Measurements from ENCODE around the gene SLC17A5. TPM values are rescaled to one million over a fixed set of nuclear protein-coding genes. Genes with fewer than 3 reads are reported as not detected.

SLC17A5 gene
- polyA plus RNA-seq, 1 experiment, result 13.2 TPM

DNA sequence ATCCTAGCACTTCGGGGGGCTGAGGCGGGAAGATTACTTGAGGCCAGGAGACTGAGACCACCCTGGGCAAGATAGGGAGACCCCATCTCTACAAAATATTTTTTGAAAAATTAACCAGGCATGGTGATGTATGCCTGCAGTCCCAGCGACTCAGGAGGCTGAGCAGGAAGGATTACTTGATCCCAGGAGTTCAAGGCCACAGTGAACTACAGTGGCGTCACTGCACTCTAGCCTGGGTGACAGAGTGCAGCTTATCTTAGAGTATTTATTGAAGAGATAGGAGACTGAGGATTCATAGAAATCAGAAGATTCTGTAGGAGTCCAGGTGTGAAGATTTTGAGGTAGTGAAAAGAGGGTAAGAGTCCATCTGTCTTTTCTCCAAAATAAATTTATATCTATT, 45.0 kb downstream of the SLC17A5 start:
- no peak overlapping the region for H3K4me3 ChIP-seq (ENCODE audit: low read depth, low read length)
- CTCF ChIA-PET, result interaction anchor here (0.5 to 6.5 kb wide), 5 partner anchors 31 to 124 kb away, joined by 3 to 56 read pairs (median 3); partner anchors contain the start of gene EEF1A1
- DNase-seq (ENCODE audit: low read depth), result no peak
- TF ChIP-seq, protein P1, sequence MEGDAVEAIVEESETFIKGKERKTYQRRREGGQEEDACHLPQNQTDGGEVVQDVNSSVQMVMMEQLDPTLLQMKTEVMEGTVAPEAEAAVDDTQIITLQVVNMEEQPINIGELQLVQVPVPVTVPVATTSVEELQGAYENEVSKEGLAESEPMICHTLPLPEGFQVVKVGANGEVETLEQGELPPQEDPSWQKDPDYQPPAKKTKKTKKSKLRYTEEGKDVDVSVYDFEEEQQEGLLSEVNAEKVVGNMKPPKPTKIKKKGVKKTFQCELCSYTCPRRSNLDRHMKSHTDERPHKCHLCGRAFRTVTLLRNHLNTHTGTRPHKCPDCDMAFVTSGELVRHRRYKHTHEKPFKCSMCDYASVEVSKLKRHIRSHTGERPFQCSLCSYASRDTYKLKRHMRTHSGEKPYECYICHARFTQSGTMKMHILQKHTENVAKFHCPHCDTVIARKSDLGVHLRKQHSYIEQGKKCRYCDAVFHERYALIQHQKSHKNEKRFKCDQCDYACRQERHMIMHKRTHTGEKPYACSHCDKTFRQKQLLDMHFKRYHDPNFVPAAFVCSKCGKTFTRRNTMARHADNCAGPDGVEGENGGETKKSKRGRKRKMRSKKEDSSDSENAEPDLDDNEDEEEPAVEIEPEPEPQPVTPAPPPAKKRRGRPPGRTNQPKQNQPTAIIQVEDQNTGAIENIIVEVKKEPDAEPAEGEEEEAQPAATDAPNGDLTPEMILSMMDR (IDR thresholded peaks at IDR 0.05; ENCODE audit: insufficient read depth, low read depth, low read length), result no peak
- POLR2A ChIA-PET, result no interaction called here
- no peaks in the 10 kb centered on the region for H3K27me3 ChIP-seq (ENCODE audit: control insufficient read depth, insufficient read depth, low read length)
- H3K36me3 ChIP-seq (ENCODE audit: control insufficient read depth, insufficient read depth, low read length), result no peaks in the 10 kb centered on the region; the same call in 1 of the 2 replicates

GRCh38 chr6:73606428-73606827, 47.4 kb downstream of the SLC17A5 start:
- Histone ChIP-seq H3K27me3 (ENCODE audit: control insufficient read depth, insufficient read depth, low read length) (no peaks in the 10 kb centered on the region), H3K4me3 (ENCODE audit: low read depth, low read length) (no peak overlapping the region), H3K36me3 (ENCODE audit: control insufficient read depth, insufficient read depth, low read length) (no peaks in the 10 kb centered on the region)
- TF ChIP-seq, protein P1 (IDR thresholded peaks at IDR 0.05; ENCODE audit: insufficient read depth, low read depth, low read length), result no peak
- DNase-seq (ENCODE audit: low read depth), result no peak
- POLR2A ChIA-PET, result interaction anchor here (1.7 kb wide), 1 partner anchor 93 kb away, joined by 6 read pairs; no protein-coding TSS in a partner anchor
- CTCF ChIA-PET, result no interaction called here

GRCh38 chr6:73604461-73604860, 49.3 kb downstream of the SLC17A5 start:
- POLR2A ChIA-PET, result interaction anchor here (0.9 kb wide), 1 partner anchor 85 kb away, joined by 3 read pairs; no protein-coding TSS in a partner anchor
- no peaks in the 10 kb centered on the region for H3K36me3 ChIP-seq (ENCODE audit: control insufficient read depth, insufficient read depth, low read length)
- H3K4me3 ChIP-seq (ENCODE audit: low read depth, low read length), result no peak overlapping the region
- TF ChIP-seq, protein P1 (IDR thresholded peaks at IDR 0.05; ENCODE audit: insufficient read depth, low read depth, low read length), result no peak
- H3K27me3 ChIP-seq (ENCODE audit: control insufficient read depth, insufficient read depth, low read length), result no peaks in the 10 kb centered on the region
- DNase-seq (ENCODE audit: low read depth), result no peak
- CTCF ChIA-PET, result no interaction called here

- CTCF ChIA-PET, result interaction anchor here (0.6 kb wide), 1 partner anchor 21 kb away, joined by 3 read pairs; no protein-coding TSS in a partner anchor
- no peak for DNase-seq (ENCODE audit: low read depth)
- Histone ChIP-seq H3K36me3 (ENCODE audit: control insufficient read depth, insufficient read depth, low read length) (no peaks in the 10 kb centered on the region), H3K4me3 (ENCODE audit: low read depth, low read length) (no peak overlapping the region), H3K27me3 (ENCODE audit: control insufficient read depth, insufficient read depth, low read length) (no peaks in the 10 kb centered on the region)
- TF ChIP-seq, protein P1 (IDR thresholded peaks at IDR 0.05; ENCODE audit: insufficient read depth, low read depth, low read length), result no peak
- POLR2A ChIA-PET, result interaction anchor here (0.9 kb wide), 1 partner anchor 85 kb away, joined by 3 read pairs; no protein-coding TSS in a partner anchor
Observed at GRCh38 chr6:73604020-73604419, 49.8 kb downstream of the SLC17A5 start.

GRCh38 chr6:73586416-73586974, 67.3 kb downstream of the SLC17A5 start:
- ChIA-PET CTCF (interaction anchor here (1.8 kb wide), 1 partner anchor 24 kb away, joined by 6 read pairs; no protein-coding TSS in a partner anchor), POLR2A (interaction anchor here (1.6 kb wide), 1 partner anchor 66 kb away, joined by 7 read pairs; no protein-coding TSS in a partner anchor)
- Histone ChIP-seq H3K4me3 (ENCODE audit: low read depth, low read length) (no peak overlapping the region), H3K36me3 (ENCODE audit: control insufficient read depth, insufficient read depth, low read length) (no peaks in the 10 kb centered on the region), H3K27me3 (ENCODE audit: control insufficient read depth, insufficient read depth, low read length) (no peaks in the 10 kb centered on the region)
- TF ChIP-seq, protein P1 (IDR thresholded peaks at IDR 0.05; ENCODE audit: insufficient read depth, low read depth, low read length), result no peak
- peak; percentile 14 for DNase-seq (ENCODE audit: low read depth)
